NCI-H2029 treated with DMSO at 0.1 percent for 48 hours (cell line): Measurements from ENCODE around the gene TNFRSF13B.
"Not testable (repeated sequence)": the region's sequence is repeated elsewhere in the genome, so short reads cannot be mapped to it uniquely, and the experiment has no call there.

Source experiments
- DNase-seq: peaks from one replicate; lab custom pipeline; 2025; lab: John Stamatoyannopoulos, UW

Gene TNFRSF13B

GRCh38 chr17:16926571-16927451 is 45.1 kb downstream of the TNFRSF13B start:
- peak; percentile 22 for DNase-seq

- no peak for DNase-seq
Measured at GRCh38 chr17:16926061-16926511, 45.8 kb downstream of the TNFRSF13B start.

- DNase-seq: no peak
Measured at GRCh38 chr17:16925461-16926060, 46.4 kb downstream of the TNFRSF13B start.

- no peak for DNase-seq
Measured at GRCh38 chr17:16924696-16925440, 47.0 kb downstream of the TNFRSF13B start.

GRCh38 chr17:16923904-16924695 is 47.8 kb downstream of the TNFRSF13B start:
- no peak for DNase-seq

- no peak for DNase-seq
Measured at GRCh38 chr17:16923097-16923903, 48.6 kb downstream of the TNFRSF13B start.

GRCh38 chr17:16922386-16923096 is 49.4 kb downstream of the TNFRSF13B start:
- peak; percentile 7 for DNase-seq

- not testable (repeated sequence) for DNase-seq
Measured at GRCh38 chr17:16921451-16921850, 50.5 kb downstream of the TNFRSF13B start.

- no peak for DNase-seq
Measured at GRCh38 chr17:16920628-16921020, 51.3 kb downstream of the TNFRSF13B start.

- no peak for DNase-seq
Measured at GRCh38 chr17:16919663-16920627, 52.0 kb downstream of the TNFRSF13B start.

- peak; percentile 0 for DNase-seq
Measured at GRCh38 chr17:16918443-16918842, 53.5 kb downstream of the TNFRSF13B start.

GRCh38 chr17:16917671-16918394 is 54.1 kb downstream of the TNFRSF13B start:
- DNase-seq: peak; percentile 0

GRCh38 chr17:16916557-16916920 is 55.4 kb downstream of the TNFRSF13B start:
- no peak for DNase-seq

GRCh38 chr17:16915752-16916556 is 56.0 kb downstream of the TNFRSF13B start:
- DNase-seq: peak; percentile 30

GRCh38 chr17:16913463-16913862 is 58.5 kb downstream of the TNFRSF13B start:
- DNase-seq: no peak

- DNase-seq: no peak
Measured at GRCh38 chr17:16912021-16912962, 59.6 kb downstream of the TNFRSF13B start.
